CD4-positive, alpha-beta T cell treated with Interleukin-4 for 4 hours (primary cell): Measurements from ENCODE around the gene KCNAB1.

Source experiments
- DNase-seq: peaks from one replicate; pipeline ENCODE4 v3.0.0-alpha.2; 2020

Gene KCNAB1

GRCh38 chr3:156416846-156417558, 296.6 kb downstream of the KCNAB1 start:
- DNase-seq: no peak

GRCh38 chr3:156417559-156418132, 297.3 kb downstream of the KCNAB1 start:
- DNase-seq: no peak

GRCh38 chr3:156418428-156418827, 298.1 kb downstream of the KCNAB1 start:
- no peak for DNase-seq

GRCh38 chr3:156421534-156421933, 301.2 kb downstream of the KCNAB1 start:
- no peak for DNase-seq

GRCh38 chr3:156424758-156425157, 304.4 kb downstream of the KCNAB1 start:
- DNase-seq: no peak

GRCh38 chr3:156425651-156426050, 305.3 kb downstream of the KCNAB1 start:
- DNase-seq: no peak

GRCh38 chr3:156429125-156429524, 308.7 kb downstream of the KCNAB1 start:
- no peak for DNase-seq

- DNase-seq: no peak
Measured at GRCh38 chr3:156431334-156432124, 311.2 kb downstream of the KCNAB1 start.

- DNase-seq: no peak
Measured at GRCh38 chr3:156432563-156432962, 312.2 kb downstream of the KCNAB1 start.

- no peak for DNase-seq
Measured at GRCh38 chr3:156433138-156433537, 312.8 kb downstream of the KCNAB1 start.

GRCh38 chr3:156433910-156434309, 313.5 kb downstream of the KCNAB1 start:
- DNase-seq: no peak

GRCh38 chr3:156434921-156435320, 314.5 kb downstream of the KCNAB1 start:
- DNase-seq: no peak

- DNase-seq: no peak
Measured at GRCh38 chr3:156443079-156443478, 322.7 kb downstream of the KCNAB1 start.

- DNase-seq: no peak
Measured at GRCh38 chr3:156445117-156446090, 325.0 kb downstream of the KCNAB1 start.

- DNase-seq: peak; percentile 26
Measured at GRCh38 chr3:156448300-156448699, 327.9 kb downstream of the KCNAB1 start.

- peak; percentile 26 for DNase-seq
Measured at GRCh38 chr3:156449710-156450574, 329.6 kb downstream of the KCNAB1 start.

GRCh38 chr3:156455839-156456238, 335.5 kb downstream of the KCNAB1 start:
- DNase-seq: no peak

GRCh38 chr3:156456771-156457224, 336.4 kb downstream of the KCNAB1 start:
- no peak for DNase-seq

- DNase-seq: no peak
Measured at GRCh38 chr3:156459434-156459833, 339.1 kb downstream of the KCNAB1 start.

GRCh38 chr3:156460206-156460611, 339.8 kb downstream of the KCNAB1 start:
- no peak for DNase-seq

GRCh38 chr3:156461889-156462288, 341.5 kb downstream of the KCNAB1 start:
- no peak for DNase-seq

GRCh38 chr3:156463123-156463522, 342.7 kb downstream of the KCNAB1 start:
- DNase-seq: no peak
